ENCODE results near the gene NTMT1.

- TF ChIP-seq CTCF (IDR thresholded peaks at IDR 0.05) (no peak), POLR2A (IDR thresholded peaks at IDR 0.05) (no peak), POLR2AphosphoS5 (IDR thresholded peaks at IDR 0.05) (no peak), EP300 (IDR thresholded peaks at IDR 0.05) (no peak)
Observed at GRCh38 chr9:129665814-129666520, 40.0 kb downstream of the NTMT1 start.
